ENCODE results near the gene APOA4. TPM values are rescaled to one million over a fixed set of nuclear protein-coding genes. Genes with fewer than 3 reads are reported as not detected.

APOA4 gene
- total and polyA plus RNA-seq, 11 donors = 0.86 TPM; not detected in 10

GRCh38 chr11:116856423-116856822 is 33.3 kb upstream of the APOA4 start:
- Histone ChIP-seq H3K4me3 (no peak overlapping the region), H3K4me1 (peaks cover 0 to 44% (median 17%) of the 10 kb centered on the region in 12 donors), H3K27me3 (no peaks in the 10 kb centered on the region), H3K36me3 (peaks cover 3 to 83% (median 52%) of the 10 kb centered on the region in 9 donors), H3K9me3 (no peaks in the 10 kb centered on the region), H3K27ac (no peak overlapping the region)
- intact Hi-C loops (cut with DNase I) = no loop called here
- 76 to 96% (median 85%) methylated on average over 5 of the region's 5 CpGs for WGBS, 4 donors
- no peak for DNase-seq
- TF ChIP-seq CTCF (IDR thresholded peaks at IDR 0.05) (no peak), POLR2A (IDR thresholded peaks at IDR 0.05) (no peak)
- no peak for ATAC-seq

GRCh38 chr11:116855413-116855812 is 32.3 kb upstream of the APOA4 start:
- Histone ChIP-seq H3K9me3 (no peaks in the 10 kb centered on the region), H3K27ac (peak overlapping the region in 1 of 12 donors; percentile 87), H3K4me1 (peaks cover 0 to 54% (median 18%) of the 10 kb centered on the region in 12 donors), H3K4me3 (no peak overlapping the region), H3K36me3 (peaks cover 3 to 73% (median 42%) of the 10 kb centered on the region in 9 donors), H3K27me3 (no peaks in the 10 kb centered on the region)
- TF ChIP-seq CTCF (IDR thresholded peaks at IDR 0.05) (no peak), POLR2A (IDR thresholded peaks at IDR 0.05) (no peak)
- no peak for ATAC-seq
- no peak for DNase-seq
- 91 to 95% (median 95%) methylated on average over 7 of the region's 7 CpGs for WGBS, 4 donors
- intact Hi-C loops (cut with DNase I) = no loop called here

- H3K27me3 ChIP-seq = no peaks in the 10 kb centered on the region
- peak overlapping the region in 1 of 12 donors; percentile 87 for H3K27ac ChIP-seq
- H3K36me3 ChIP-seq = peaks cover 0 to 67% (median 40%) of the 10 kb centered on the region in 9 donors
- no peak for TF ChIP-seq POLR2A (IDR thresholded peaks at IDR 0.05)
- TF ChIP-seq CTCF (IDR thresholded peaks at IDR 0.05) = no peak
- ATAC-seq = peak in 3 of 4 donors; percentile 33 to 64 (median 46)
- peaks cover 0 to 58% (median 18%) of the 10 kb centered on the region in 12 donors for H3K4me1 ChIP-seq
- H3K9me3 ChIP-seq = no peaks in the 10 kb centered on the region
- peak overlapping the region in 1 of 12 donors; percentile 9 for H3K4me3 ChIP-seq
- intact Hi-C loops (cut with DNase I) = no loop called here
- DNase-seq = no peak
- 73 to 94% (median 80%) methylated on average over 6 of the region's 6 CpGs for WGBS, 4 donors
These were observed 30.5 kb upstream of the APOA4 start for GRCh38 chr11:116853461-116854073.

- intact Hi-C loops (cut with DNase I) = no loop called here
- Histone ChIP-seq H3K4me1 (peaks cover 0 to 58% (median 18%) of the 10 kb centered on the region in 12 donors), H3K9me3 (no peaks in the 10 kb centered on the region), H3K4me3 (no peak overlapping the region), H3K27ac (peak overlapping the region in 3 of 12 donors; percentile 6 to 87 (median 29)), H3K36me3 (peaks cover 0 to 65% (median 40%) of the 10 kb centered on the region in 9 donors), H3K27me3 (no peaks in the 10 kb centered on the region)
- WGBS, 4 donors = 40 to 51% (median 45%) methylated on average over 5 of the region's 5 CpGs
- no peak for DNase-seq
- TF ChIP-seq POLR2A (IDR thresholded peaks at IDR 0.05) (no peak), CTCF (IDR thresholded peaks at IDR 0.05) (no peak)
- ATAC-seq = peak; percentile 7 to 51 (median 32)
These were observed 29.3 kb upstream of the APOA4 start for GRCh38 chr11:116852261-116853031.
